Measurements from ENCODE around the gene CEACAM4.

The CEACAM4 gene

GRCh38 chr19:41637484-41637883 lies 10.6 kb upstream of the CEACAM4 start:
- H3K4me3 ChIP-seq (ENCODE audit: low read depth, low read length), result no peak overlapping the region
- H3K36me3 ChIP-seq, result no peaks in the 10 kb centered on the region
- H3K27me3 ChIP-seq (ENCODE audit: insufficient read depth, low read depth, severe bottlenecking), result peaks cover 64% of the 10 kb centered on the region
- no peaks in the 10 kb centered on the region for H3K9me3 ChIP-seq (ENCODE audit: severe bottlenecking)
- TF ChIP-seq CTCF (IDR thresholded peaks at IDR 0.05; ENCODE audit: low read depth, low read length), result no peak
- no peak for DNase-seq
- no peak overlapping the region for H3K27ac ChIP-seq

- Histone ChIP-seq H3K27ac (no peak overlapping the region), H3K36me3 (no peaks in the 10 kb centered on the region), H3K9me3 (ENCODE audit: severe bottlenecking) (peaks cover 4% of the 10 kb centered on the region), H3K4me3 (ENCODE audit: low read depth, low read length) (no peak overlapping the region), H3K27me3 (ENCODE audit: insufficient read depth, low read depth, severe bottlenecking) (peaks cover 89% of the 10 kb centered on the region)
- DNase-seq, result no peak
- no peak for TF ChIP-seq CTCF (IDR thresholded peaks at IDR 0.05; ENCODE audit: low read depth, low read length)
Observed at GRCh38 chr19:41627966-41628675, 1.2 kb upstream of the CEACAM4 start.

GRCh38 chr19:41626278-41626677 lies 596 bp downstream of the CEACAM4 start:
- peaks cover 87% of the 10 kb centered on the region for H3K27me3 ChIP-seq (ENCODE audit: insufficient read depth, low read depth, severe bottlenecking)
- H3K27ac ChIP-seq, result no peak overlapping the region
- DNase-seq, result no peak
- no peak overlapping the region for H3K4me3 ChIP-seq (ENCODE audit: low read depth, low read length)
- no peaks in the 10 kb centered on the region for H3K36me3 ChIP-seq
- TF ChIP-seq CTCF (IDR thresholded peaks at IDR 0.05; ENCODE audit: low read depth, low read length), result no peak
- peaks cover 4% of the 10 kb centered on the region for H3K9me3 ChIP-seq (ENCODE audit: severe bottlenecking)

DNA sequence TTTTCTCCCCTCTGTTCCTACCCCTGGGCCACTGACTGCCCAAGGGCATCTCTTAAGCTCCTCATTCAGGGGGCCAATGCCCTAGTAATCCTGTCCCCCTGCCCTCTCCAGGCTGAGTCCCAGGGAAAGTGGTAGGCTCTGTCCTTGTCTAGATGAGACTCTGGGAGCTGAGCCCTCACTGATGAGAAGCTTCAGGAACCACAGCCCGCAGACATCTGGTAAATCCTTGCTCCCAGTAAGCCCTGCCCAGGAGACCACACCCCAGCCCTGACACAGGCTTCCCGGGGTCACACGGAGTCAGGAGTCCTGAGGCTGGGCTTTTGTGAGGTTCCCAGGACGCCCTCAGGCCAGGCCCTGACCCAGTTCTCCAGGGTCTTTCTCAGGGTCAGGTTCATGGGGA lies 1.9 kb downstream of the CEACAM4 start:
- no peak for DNase-seq
- no peak for TF ChIP-seq CTCF (IDR thresholded peaks at IDR 0.05; ENCODE audit: low read depth, low read length)
- H3K27me3 ChIP-seq (ENCODE audit: insufficient read depth, low read depth, severe bottlenecking), result peaks cover 86% of the 10 kb centered on the region
- H3K36me3 ChIP-seq, result no peaks in the 10 kb centered on the region
- no peak overlapping the region for H3K4me3 ChIP-seq (ENCODE audit: low read depth, low read length)
- H3K9me3 ChIP-seq (ENCODE audit: severe bottlenecking), result no peaks in the 10 kb centered on the region
- no peak overlapping the region for H3K27ac ChIP-seq

GRCh38 chr19:41624515-41624914 lies 2.4 kb downstream of the CEACAM4 start:
- TF ChIP-seq CTCF (IDR thresholded peaks at IDR 0.05; ENCODE audit: low read depth, low read length), result no peak
- Histone ChIP-seq H3K4me3 (ENCODE audit: low read depth, low read length) (no peak overlapping the region), H3K27me3 (ENCODE audit: insufficient read depth, low read depth, severe bottlenecking) (peaks cover 86% of the 10 kb centered on the region), H3K9me3 (ENCODE audit: severe bottlenecking) (no peaks in the 10 kb centered on the region), H3K27ac (no peak overlapping the region), H3K36me3 (no peaks in the 10 kb centered on the region)
- DNase-seq, result no peak

DNA sequence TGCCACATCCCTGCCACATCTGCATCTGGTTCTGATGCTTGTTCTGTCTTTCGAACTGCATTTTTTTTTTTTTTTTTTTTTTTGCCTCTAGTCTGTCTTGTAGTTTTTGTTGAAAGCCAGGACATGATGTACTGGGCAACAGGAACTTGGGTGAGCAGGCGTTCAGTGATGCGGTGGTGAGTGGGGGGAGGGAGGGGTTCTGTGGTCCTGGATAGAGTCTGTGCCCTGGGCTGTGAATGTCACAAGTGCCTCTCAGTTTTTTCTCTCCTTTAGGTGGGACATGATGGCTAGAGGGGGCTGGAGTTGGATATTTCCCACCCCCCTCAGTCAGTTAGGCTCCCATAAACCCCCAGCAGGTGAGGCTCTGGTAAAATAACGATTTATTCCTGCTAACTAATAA lies 3.5 kb downstream of the CEACAM4 start:
- Histone ChIP-seq H3K4me3 (ENCODE audit: low read depth, low read length) (no peak overlapping the region), H3K36me3 (no peaks in the 10 kb centered on the region), H3K27ac (no peak overlapping the region), H3K9me3 (ENCODE audit: severe bottlenecking) (no peaks in the 10 kb centered on the region), H3K27me3 (ENCODE audit: insufficient read depth, low read depth, severe bottlenecking) (peaks cover 86% of the 10 kb centered on the region)
- no peak for DNase-seq
- TF ChIP-seq CTCF (IDR thresholded peaks at IDR 0.05; ENCODE audit: low read depth, low read length), result no peak
